Measurements from ENCODE around the gene PRMT1.
A peak's percentile ranks its signal among the peaks of the same experiment; 100 is the strongest.

GRCh38 chr19:49677901-49678674 is 1.0 kb downstream of the PRMT1 start:
- TF ChIP-seq, protein P1, sequence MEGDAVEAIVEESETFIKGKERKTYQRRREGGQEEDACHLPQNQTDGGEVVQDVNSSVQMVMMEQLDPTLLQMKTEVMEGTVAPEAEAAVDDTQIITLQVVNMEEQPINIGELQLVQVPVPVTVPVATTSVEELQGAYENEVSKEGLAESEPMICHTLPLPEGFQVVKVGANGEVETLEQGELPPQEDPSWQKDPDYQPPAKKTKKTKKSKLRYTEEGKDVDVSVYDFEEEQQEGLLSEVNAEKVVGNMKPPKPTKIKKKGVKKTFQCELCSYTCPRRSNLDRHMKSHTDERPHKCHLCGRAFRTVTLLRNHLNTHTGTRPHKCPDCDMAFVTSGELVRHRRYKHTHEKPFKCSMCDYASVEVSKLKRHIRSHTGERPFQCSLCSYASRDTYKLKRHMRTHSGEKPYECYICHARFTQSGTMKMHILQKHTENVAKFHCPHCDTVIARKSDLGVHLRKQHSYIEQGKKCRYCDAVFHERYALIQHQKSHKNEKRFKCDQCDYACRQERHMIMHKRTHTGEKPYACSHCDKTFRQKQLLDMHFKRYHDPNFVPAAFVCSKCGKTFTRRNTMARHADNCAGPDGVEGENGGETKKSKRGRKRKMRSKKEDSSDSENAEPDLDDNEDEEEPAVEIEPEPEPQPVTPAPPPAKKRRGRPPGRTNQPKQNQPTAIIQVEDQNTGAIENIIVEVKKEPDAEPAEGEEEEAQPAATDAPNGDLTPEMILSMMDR (IDR thresholded peaks at IDR 0.05): peak; percentile 56 to 58 (median 58)
- no peak for TF ChIP-seq POLR2A (IDR thresholded peaks at IDR 0.05)

Measured in right lobe of liver (tissue), 4 donors.